Spleen (tissue), 7 donors: ENCODE measurements around the gene RSPO4.

Experiments used
- POLR2A ChIP-seq, 3 donors: fragments of 450-650 bp; IDR thresholded peaks; one replicate each; pipeline ENCODE4 v1.5.1; 2017; ENCODE audit warnings: antibody characterized with exemption in 3 of 3, mild to moderate bottlenecking in 1 of 3
- POLR2AphosphoS5 ChIP-seq, 3 donors: sonication (generic); formaldehyde crosslinking; IDR thresholded peaks; one replicate each; pipeline ENCODE4 v1.5.1; 2017; ENCODE audit warnings: antibody characterized with exemption in 3 of 3
- TF ChIP-seq, protein P1 (sequence below), 11 experiments: fragments of 200-600 bp in 7 of 11; fragments of 450-650 bp in 4 of 11; sonication (generic) in 4 of 11; IDR thresholded peaks in 8 of 11; conservative IDR thresholded peaks in 3 of 11; 1 replicate in 7 of 11; 2 replicates in 4 of 11; pipeline versions ENCODE4 v1.4.0 to v1.8.0; 2016 to 2021; ENCODE audit warnings: antibody characterized with exemption in 11 of 11, inconsistent platforms in 4 of 11, mild to moderate bottlenecking in 1 of 11
- donor health status: DM: no; HTN: no; CAD: no; lungs with moderate emphysema.
- donor health status: DM: no; HTN: no; CAD: no.
- donor health status: DM: no; HTN: no; CAD: no.

DNA sequence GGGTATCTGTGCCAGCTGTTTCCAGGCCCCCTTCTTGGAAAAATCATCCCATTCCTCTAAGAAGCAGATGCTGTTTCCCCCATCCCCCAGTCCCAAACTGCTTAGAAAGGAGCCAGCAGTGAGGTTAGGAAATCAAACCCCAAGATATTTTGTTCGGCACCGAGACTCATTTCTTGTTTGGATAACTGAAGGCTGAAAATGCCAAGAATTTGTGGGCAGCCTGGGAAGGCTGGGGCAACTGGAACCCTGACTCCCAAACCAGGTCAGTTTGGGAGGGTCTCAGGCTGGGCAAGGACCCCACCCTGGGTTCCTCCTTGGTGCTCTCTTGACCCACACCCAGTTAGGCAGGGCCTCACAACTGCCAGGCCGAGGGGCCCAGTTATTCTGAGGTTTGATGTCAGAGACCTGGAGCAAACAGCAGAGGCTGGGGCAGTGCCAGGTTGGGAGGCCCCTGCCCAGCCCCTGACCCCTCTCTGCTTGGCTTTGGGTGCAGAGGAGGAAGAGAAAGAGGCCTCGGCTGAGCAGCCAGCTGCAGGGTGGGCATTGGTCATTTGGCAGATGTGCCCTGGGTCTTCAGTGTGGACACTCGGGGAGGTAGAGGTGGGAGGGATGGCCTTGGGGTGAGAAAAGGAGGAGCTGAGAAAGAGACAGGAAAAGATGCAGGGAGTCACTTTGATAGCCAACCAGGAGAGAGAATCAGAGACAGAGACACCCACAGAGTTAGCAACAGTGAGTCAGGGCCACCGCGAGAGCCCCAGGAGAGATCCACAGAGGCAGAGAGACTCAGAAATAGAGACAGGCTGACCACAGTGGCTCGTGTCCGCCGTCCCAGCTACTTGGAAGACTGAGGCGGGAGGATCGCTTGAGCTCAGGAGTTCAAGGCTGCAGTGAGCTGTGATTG, 91.0 kb downstream of the RSPO4 start:
- TF ChIP-seq, protein P1, sequence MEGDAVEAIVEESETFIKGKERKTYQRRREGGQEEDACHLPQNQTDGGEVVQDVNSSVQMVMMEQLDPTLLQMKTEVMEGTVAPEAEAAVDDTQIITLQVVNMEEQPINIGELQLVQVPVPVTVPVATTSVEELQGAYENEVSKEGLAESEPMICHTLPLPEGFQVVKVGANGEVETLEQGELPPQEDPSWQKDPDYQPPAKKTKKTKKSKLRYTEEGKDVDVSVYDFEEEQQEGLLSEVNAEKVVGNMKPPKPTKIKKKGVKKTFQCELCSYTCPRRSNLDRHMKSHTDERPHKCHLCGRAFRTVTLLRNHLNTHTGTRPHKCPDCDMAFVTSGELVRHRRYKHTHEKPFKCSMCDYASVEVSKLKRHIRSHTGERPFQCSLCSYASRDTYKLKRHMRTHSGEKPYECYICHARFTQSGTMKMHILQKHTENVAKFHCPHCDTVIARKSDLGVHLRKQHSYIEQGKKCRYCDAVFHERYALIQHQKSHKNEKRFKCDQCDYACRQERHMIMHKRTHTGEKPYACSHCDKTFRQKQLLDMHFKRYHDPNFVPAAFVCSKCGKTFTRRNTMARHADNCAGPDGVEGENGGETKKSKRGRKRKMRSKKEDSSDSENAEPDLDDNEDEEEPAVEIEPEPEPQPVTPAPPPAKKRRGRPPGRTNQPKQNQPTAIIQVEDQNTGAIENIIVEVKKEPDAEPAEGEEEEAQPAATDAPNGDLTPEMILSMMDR (IDR thresholded peaks at IDR 0.05 in 8 of 11, conservative IDR thresholded peaks at IDR 0.05 in 3 of 11): no peak
- TF ChIP-seq POLR2A (IDR thresholded peaks at IDR 0.05): no peak
- no peak for TF ChIP-seq POLR2AphosphoS5 (IDR thresholded peaks at IDR 0.05)
